Testis (tissue), 2 donors: ENCODE measurements around the gene PON3.

Experiments used
- POLR2A ChIP-seq: fragments of 450-650 bp; IDR thresholded peaks from one replicate; pipeline ENCODE4 v1.6.1; 2017; ENCODE audit warnings: antibody characterized with exemption, mild to moderate bottlenecking, moderate library complexity
- TF ChIP-seq, protein P1 (sequence below), 3 experiments: fragments of 450-650 bp in 2 of 3; fragments of 200-600 bp in 1 of 3; sonication (generic) in 1 of 3; IDR thresholded peaks; one replicate each; pipeline ENCODE4 v1.5.1; 2016 to 2019; ENCODE audit warnings: antibody characterized with exemption in 3 of 3, mild to moderate bottlenecking in 2 of 3, moderate library complexity in 1 of 3

DNA sequence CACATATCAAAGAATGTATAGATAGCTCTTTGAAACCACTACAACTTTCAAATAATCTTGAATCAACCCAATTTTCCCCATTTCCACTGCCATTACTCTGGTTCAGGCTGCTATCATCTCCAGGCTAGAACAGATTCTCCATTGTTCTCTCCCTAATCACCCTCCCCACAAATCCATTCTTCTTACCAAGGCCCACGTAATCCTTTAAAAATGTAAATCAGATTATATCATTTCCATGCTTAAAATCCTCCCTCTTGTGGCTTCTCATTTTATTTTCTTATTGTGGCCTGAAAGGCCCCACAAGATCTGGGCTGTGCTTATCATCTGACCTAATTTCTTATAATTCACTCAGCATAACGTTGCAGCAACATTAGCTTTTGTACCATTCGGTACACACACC is 68.8 kb downstream of the PON3 start:
- TF ChIP-seq POLR2A = no peak
- TF ChIP-seq, protein P1, sequence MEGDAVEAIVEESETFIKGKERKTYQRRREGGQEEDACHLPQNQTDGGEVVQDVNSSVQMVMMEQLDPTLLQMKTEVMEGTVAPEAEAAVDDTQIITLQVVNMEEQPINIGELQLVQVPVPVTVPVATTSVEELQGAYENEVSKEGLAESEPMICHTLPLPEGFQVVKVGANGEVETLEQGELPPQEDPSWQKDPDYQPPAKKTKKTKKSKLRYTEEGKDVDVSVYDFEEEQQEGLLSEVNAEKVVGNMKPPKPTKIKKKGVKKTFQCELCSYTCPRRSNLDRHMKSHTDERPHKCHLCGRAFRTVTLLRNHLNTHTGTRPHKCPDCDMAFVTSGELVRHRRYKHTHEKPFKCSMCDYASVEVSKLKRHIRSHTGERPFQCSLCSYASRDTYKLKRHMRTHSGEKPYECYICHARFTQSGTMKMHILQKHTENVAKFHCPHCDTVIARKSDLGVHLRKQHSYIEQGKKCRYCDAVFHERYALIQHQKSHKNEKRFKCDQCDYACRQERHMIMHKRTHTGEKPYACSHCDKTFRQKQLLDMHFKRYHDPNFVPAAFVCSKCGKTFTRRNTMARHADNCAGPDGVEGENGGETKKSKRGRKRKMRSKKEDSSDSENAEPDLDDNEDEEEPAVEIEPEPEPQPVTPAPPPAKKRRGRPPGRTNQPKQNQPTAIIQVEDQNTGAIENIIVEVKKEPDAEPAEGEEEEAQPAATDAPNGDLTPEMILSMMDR (IDR thresholded peaks at IDR 0.05) = no peak
